IPS-15b (cell line): ENCODE measurements around the gene BEST2.
"Not testable (repeated sequence)": the region's sequence is repeated elsewhere in the genome, so short reads cannot be mapped to it uniquely, and the experiment has no call there.

Source experiments
- H3K27me3 ChIP-seq: one replicate; pipeline ENCODE4 v1.6.1; 2013; ENCODE audit warnings: low read length; ENCODE audit not compliant: control insufficient read depth, insufficient read depth
- H3K36me3 ChIP-seq: one replicate; pipeline ENCODE4 v1.6.1; 2013; ENCODE audit warnings: low read length; ENCODE audit not compliant: control insufficient read depth, insufficient read depth
- H3K4me1 ChIP-seq: one replicate; pipeline ENCODE4 v1.6.1; 2013; ENCODE audit warnings: mild to moderate bottlenecking, low read length; ENCODE audit not compliant: control insufficient read depth, insufficient read depth
- H3K4me3 ChIP-seq: one replicate; pipeline ENCODE4 v1.5.1; 2013; ENCODE audit warnings: low read depth, low read length
- H3K9ac ChIP-seq: one replicate; pipeline ENCODE4 v1.6.1; 2013; ENCODE audit warnings: low read depth, mild to moderate bottlenecking, low read length
- H3K9me3 ChIP-seq: one replicate; pipeline ENCODE4 v1.6.1; 2013; ENCODE audit warnings: mild to moderate bottlenecking, low read length; ENCODE audit not compliant: control insufficient read depth, insufficient read depth

BEST2 gene

DNA sequence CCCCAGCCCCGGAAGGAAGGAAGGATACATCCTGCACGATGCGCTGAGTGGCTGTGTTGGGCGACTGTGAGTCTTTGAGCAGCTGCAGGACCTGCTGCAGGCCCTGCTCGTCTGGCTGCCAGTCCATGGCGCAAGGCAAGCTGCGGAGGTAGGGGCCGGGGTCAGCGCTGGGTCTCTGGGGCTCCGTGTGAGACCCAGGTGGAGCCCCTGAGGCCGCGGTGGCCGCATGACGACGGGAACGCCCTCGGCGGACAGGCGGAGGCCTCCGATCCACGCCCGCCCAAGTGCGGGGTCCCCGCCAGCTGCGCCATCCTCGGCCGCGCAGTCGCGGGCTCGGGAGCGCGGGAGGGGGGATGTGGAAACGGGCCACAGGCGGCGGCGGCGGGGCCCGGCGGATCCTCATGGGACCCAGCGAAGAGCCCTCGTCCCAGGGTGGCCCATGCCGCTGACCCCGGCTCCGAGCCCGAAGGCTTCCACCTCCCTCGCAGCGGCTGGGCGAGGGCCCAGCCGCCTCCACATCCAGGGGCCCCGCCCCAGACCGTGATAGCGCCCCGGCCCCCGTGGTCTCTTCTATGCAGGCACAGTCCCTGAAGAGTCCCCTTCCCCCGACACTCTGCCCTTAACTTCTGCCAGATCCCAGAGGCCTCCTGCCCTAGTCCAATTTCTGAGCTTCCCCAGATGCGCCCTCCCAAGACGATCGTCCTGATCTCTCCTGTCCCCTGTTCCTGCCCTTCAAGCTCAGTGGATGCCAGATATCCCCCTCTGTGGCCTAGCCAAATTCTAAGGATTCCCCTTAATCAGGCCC, 30.5 kb upstream of the BEST2 start:
- Histone ChIP-seq H3K4me1 (no peaks in the 10 kb centered on the region), H3K36me3 (peaks cover 10% of the 10 kb centered on the region), H3K9me3 (no peaks in the 10 kb centered on the region), H3K4me3 (peak overlapping the region; percentile 84), H3K27me3 (no peaks in the 10 kb centered on the region), H3K9ac (peak overlapping the region; percentile 50)

DNA sequence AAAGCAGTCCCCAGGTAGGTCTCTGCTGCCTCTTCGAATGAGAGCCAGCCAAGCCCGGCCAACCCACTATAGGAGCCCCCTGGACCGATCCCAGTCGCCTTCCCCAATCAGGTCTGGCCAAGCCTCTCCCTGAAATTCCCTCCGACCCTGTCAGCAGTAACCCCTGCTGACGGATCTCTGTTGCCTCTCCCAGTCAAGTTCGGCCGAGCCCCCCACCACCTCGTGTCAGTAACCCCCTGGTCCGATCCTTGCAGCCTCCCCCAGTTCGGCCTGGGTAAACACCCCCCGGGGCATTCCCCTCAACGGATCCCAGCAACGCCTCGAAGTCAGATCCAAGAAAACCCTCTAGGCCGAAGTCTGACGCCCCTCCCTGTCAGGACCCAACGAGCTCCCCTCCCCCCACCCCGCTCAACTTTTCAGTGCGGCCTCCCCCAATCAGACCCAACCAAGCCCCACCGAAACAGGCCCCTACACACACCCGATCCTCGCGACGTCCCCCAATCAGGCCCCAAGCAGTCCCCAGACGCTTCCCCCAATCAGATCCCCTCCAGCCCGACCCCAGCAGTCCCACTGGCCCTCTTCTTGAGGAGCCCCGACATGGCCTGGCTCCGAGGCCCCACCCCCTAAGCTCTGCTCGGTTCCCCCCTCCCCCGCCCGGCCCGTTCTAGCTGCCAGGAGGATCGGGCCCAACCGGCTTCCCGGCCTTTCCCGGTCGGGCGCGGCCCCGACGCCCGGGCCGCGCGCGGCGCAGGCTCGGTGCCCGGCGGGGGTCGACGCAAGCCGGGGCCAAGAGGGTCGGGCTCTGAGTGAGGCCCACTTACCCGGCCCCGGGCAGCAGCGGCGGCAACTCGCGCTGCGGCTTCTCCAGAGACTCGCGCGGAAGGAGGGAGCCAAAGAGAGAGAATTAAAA, 29.7 kb upstream of the BEST2 start:
- no peaks in the 10 kb centered on the region for H3K27me3 ChIP-seq
- H3K9me3 ChIP-seq, result no peaks in the 10 kb centered on the region
- H3K4me3 ChIP-seq, result peak overlapping the region; percentile 84
- peak overlapping the region; percentile 50 for H3K9ac ChIP-seq
- H3K36me3 ChIP-seq, result peaks cover 9% of the 10 kb centered on the region
- H3K4me1 ChIP-seq, result peaks cover 5% of the 10 kb centered on the region

DNA sequence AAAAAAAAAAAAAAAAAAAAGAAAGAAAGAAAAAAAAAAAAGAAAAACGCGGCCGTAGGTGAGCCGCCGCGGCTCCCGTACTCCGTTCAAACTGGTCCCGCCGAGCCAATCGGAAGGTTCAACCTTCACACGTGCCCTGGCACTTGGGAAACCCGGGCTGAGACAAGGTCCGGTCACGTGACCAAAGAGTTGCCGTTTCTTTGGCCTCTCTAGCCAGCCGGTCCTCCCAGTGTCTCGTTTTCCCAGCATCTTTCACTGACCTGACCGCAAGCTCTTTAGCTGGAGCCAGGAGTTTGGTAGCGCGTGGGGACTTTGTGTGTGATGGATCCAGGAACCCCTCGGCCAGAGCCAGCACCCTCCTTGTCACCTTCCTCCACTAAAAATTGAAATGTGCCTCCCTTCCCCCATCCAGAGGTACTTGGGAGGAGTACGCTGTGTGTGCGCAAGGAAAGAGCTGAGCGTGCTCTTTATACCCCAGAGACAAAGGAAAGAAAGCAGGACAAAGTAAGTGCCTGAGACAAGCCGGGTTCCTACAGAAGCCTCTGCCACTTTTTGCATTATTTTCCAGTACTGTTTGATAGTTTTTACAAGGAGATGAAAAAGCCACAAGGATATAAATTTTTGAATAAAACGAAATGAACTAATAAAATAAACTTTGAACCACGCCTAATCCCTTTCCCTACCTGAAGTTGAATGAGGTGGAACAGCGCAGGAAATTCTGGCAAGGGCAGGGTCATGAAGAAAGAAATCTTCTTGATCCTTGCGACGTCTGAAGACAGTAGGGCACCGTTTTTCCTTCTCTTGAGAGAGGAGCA, 28.8 kb upstream of the BEST2 start:
- Histone ChIP-seq H3K27me3 (no peaks in the 10 kb centered on the region), H3K9ac (peak overlapping the region; percentile 66), H3K4me3 (peak overlapping the region; percentile 84), H3K4me1 (peaks cover 5% of the 10 kb centered on the region), H3K36me3 (peaks cover 9% of the 10 kb centered on the region), H3K9me3 (no peaks in the 10 kb centered on the region)

DNA sequence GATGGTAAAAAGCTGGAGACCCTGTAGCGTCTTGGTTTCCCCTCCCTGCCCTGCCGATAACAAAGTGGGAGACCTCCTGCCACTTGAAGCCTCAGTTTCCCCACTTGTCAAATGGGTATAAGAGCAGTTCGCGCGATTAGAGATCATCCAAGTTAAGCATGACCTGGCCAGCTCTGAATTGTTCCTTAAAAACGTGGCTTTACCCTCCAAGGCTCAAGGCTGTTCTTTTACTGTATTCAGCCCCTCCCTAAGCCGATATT, 28.3 kb upstream of the BEST2 start:
- Histone ChIP-seq H3K4me1 (peaks cover 5% of the 10 kb centered on the region), H3K9ac (peak overlapping the region; percentile 66), H3K36me3 (peaks cover 8% of the 10 kb centered on the region)

DNA sequence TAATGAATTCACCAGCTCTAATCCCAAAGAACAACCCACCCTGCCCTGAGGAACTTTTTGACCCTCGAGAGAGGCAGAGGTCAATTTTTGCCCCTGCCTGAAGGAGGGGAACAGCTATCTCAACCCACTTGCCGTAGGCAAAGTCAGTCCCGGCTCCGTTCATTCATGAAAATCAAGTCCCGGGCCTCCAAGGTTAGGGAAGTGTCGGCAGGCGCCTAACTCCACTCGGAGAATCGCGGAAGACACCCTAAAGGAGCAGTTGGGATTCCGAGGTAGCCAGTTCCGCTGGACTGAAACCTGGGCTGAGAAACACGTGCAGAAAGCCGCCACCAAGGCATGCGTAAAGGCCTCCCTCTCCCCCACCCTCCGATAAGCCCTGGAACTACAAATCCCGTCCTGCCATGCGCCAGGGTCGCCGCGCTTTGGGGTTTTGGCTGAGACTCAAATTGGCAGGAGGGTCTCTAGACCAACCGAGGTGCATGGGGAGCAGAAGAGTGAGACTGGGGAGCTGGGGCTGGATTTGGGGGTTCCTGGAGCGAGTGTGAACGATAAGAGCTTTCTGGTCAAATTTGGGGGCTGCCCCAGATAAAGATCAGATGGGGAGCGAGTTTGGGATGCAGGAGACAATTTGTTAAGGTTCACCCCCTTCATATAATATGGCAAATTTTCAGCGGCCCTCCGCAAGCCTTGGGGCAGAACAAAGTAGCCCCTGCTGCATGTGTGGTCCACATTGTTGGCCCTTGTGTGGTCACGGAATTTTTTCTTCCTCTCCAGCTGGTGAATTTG, 27.8 kb upstream of the BEST2 start, which contains the start of gene TNPO2:
TNPO2 (minus strand) TSS at position 292 of the 786 bp plus-strand sequence. CDS start 2,955 bp downstream, outside the sequence.
- Histone ChIP-seq H3K4me1 (peaks cover 5% of the 10 kb centered on the region), H3K36me3 (peaks cover 4% of the 10 kb centered on the region), H3K9ac (peak within 1 kb of the TSS; percentile 66), H3K4me3 (peak within 1 kb of the TSS; percentile 84), H3K27me3 (no peaks in the 10 kb centered on the region), H3K9me3 (no peaks in the 10 kb centered on the region)

More for the DNA sequence above, 28.3 kb upstream of the BEST2 start:
- H3K4me3 ChIP-seq, result peak overlapping the region; percentile 84
- no peaks in the 10 kb centered on the region for H3K27me3 ChIP-seq
- H3K9me3 ChIP-seq, result no peaks in the 10 kb centered on the region

DNA sequence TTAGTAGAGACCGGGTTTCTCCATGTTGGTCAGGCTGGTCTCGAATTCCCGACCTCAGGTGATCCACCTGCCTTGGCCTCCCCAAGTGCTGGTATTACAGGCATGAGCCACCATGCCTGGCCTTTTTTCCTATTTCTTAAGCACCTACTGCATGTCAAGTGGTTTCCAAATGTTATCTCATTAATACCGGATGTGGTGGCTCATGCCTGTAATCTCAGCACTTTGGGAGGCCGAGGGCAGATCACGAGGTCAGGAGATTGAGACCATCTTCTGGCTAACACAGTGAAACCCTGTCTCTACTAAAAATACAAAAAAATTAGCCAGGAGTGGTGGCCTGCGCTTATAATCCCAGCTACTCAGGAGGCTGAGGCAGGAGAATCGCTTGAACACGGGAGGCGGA, 26.0 kb upstream of the BEST2 start:
- H3K36me3 ChIP-seq, H3K9me3 ChIP-seq, H3K4me3 ChIP-seq, H3K4me1 ChIP-seq, H3K27me3 ChIP-seq, H3K9ac ChIP-seq: not testable (repeated sequence)

DNA sequence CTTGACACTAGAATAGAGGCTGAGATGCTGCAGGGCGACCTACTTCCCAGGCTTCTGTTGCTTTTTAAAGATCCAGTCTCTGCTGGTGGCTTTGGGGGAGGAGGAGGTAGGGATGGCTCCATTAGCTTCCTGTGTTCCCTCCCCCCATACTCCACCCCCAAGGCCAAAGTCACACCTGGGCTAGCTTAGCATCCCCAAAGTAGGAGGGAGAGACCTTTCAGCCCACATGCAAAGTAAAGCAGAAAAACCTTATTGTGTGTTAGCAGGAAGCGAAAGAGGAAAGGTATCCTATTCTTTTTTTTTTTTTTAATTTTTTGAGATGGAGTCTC, 24.6 kb upstream of the BEST2 start:
- Histone ChIP-seq H3K9ac (no peak overlapping the region), H3K4me1 (peaks cover 5% of the 10 kb centered on the region), H3K4me3 (no peak overlapping the region), H3K27me3 (no peaks in the 10 kb centered on the region), H3K36me3 (peaks cover 18% of the 10 kb centered on the region), H3K9me3 (no peaks in the 10 kb centered on the region)

DNA sequence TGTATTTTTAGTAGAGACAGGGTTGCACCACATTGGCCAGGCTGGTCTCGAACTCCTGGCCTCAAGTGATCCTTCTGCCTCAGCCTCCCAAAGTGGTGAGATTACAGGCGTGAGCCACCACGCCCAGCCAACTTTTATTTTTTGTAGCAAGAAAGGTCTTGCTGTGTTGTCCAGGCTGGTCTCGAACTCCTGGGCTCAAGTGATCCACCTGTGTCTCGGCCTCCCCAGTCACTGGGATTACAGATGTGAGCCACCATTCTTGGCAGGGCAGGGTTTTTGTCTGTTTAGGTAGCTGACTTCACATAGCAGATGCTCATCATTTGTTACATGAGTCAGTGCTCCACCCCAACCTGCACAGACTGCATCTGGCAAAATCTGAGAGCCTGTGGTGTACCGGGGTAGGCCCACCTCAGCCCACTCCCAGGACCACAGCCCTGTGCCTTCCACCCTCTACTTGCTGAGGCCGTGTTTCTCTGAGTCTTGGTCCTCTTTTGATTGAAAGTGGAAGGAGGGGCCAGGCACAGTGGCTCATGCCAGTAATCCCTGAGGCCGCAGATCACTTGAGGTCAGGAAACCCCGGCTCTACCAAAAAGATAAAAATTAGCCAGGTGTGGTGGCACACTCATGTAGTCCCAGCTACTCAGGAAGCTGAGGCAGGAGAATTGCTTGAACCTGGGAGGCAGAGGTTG, 23.7 kb upstream of the BEST2 start:
- Histone ChIP-seq H3K36me3 (peaks cover 18% of the 10 kb centered on the region), H3K9ac (no peak overlapping the region), H3K9me3 (no peaks in the 10 kb centered on the region), H3K27me3 (no peaks in the 10 kb centered on the region), H3K4me3 (no peak overlapping the region), H3K4me1 (peaks cover 5% of the 10 kb centered on the region)

DNA sequence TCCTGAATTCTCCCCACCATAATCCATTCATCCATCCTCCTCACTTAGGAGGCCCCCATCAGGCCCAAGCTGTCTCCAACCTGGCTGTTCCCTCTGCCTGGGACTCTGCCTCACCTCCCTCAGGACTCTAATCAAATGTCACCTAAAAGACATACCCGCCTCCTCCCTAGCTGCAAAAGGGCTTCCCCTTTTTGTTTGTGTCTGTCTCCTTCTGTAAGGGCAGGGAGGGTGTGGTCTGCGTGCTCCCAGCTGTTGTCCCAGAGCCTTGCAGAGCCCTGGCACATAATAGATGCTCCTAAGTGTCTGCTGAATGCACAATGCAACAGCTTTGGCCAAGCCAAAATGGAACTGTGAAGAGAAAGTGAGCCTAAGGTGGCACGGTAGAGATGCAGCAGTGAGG, 21.5 kb upstream of the BEST2 start:
- Histone ChIP-seq H3K4me1 (peaks cover 5% of the 10 kb centered on the region), H3K27me3 (no peaks in the 10 kb centered on the region), H3K9me3 (no peaks in the 10 kb centered on the region), H3K4me3 (no peak overlapping the region), H3K9ac (no peak overlapping the region), H3K36me3 (peaks cover 18% of the 10 kb centered on the region)

DNA sequence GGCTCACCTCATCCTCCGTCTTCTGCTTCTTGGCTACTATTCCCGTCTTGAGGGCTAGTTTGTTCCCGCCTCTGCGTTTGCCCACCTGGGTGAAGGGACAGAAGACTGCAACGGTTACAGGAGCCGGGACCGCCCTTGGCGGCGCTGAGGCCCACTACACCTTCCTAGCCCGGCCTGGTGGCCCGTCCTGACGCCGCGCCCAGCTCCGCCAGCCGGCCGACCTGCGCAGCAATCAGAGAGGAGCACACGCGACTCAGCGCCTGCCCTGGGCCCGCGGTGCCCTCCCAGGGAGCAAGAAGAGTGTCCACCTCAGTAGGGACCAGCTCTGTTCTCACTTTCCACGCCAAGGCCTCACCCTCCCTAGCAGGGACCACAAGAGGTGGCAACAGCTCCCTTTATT, 20.3 kb upstream of the BEST2 start:
- Histone ChIP-seq H3K9me3 (no peaks in the 10 kb centered on the region), H3K4me1 (peaks cover 5% of the 10 kb centered on the region), H3K9ac (no peak overlapping the region), H3K4me3 (no peak overlapping the region), H3K27me3 (no peaks in the 10 kb centered on the region), H3K36me3 (peaks cover 18% of the 10 kb centered on the region)
